ENCODE measurements around the gene NFAT5. TPM values are rescaled to one million over a fixed set of nuclear protein-coding genes. Genes with fewer than 3 reads are reported as not detected.
"Not testable (repeated sequence)": the region's sequence is repeated elsewhere in the genome, so short reads cannot be mapped to it uniquely, and the experiment has no call there.

Gene NFAT5
- total RNA-seq, 1 experiment from 2014 or later, result 5.1 TPM

DNA sequence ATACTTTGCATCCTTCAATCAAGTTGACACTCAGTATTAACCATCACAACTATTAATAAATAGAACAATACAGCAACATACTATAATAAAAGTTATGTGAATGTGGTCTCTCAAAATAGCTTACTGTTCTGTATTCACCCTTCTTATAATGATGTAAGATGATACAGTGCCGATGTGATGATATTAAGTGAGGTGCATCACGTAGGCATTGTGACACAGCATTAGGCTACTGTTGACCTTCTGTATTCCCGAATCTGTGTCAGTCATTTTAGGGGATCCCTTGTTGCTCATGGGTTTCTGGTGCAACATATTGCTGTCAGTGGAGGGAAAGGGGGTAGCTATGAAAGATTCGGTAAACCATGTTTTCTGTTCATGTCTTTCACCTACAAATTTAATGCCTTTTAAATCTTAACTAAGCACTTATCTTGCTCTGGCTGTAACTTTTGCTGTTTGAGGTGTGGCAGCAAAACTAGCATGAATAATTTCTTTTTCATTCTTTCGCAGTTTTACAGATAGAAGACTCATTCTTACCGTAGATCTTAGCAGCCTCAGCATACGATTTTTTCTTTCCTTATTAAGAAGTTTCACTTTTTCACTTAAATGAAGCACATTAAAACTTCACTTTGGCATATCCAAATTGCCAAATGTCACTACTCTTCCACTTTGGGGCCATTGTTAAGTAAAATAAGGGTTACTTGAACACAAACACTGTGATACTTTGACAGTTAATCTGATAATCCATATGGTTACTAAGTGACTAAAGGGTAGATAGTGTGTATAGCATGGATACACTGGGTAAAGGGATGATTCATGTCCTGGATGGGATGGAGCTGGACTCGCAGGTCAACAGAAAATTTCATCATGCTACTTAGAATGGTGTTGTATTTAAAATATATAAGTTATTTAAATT lies 29.6 kb downstream of the NFAT5 start:
- DNase-seq (ENCODE audit: low spot score), result no peak

DNA sequence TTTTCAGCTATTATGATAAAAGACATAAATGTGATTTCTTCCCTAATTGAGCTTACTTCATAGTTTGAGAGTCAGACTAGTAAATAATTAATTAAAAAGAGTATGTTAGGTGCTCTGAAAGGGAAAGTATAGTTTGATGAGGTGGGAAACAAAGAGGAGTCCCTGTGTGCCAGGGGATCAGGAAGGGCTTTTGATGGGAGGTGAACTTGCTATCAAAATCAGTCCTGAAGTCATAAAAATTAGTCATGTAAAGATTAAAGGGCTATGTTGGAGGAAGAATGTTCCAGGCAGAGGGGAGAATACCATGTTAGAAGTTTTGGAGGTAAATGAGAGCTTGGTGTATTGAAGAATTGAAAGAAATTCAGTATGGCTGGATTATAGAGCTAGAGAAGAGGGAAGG lies 31.0 kb downstream of the NFAT5 start:
- no peak for DNase-seq (ENCODE audit: low spot score)

DNA sequence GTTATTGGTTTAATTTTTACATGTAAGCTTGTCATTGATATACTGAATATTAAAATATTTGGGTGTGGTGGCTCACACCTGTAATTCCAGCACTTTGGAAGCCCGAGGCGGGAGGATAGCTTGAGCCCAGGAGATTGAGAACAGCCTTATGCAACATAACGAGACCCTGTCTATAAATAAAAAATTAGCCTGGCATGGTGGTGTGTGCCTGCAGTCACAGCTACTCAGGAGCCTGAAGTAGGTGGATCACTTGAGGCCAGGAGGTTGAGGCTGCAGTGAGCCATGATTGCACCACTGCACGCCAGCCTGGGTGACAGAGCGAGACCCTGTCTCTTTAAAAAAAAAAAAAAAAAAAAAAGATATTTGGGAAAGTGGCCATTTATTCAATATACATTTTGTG lies 32.3 kb downstream of the NFAT5 start:
- DNase-seq (ENCODE audit: low spot score), result no peak

GRCh38 chr16:69599731-69600130 lies 34.0 kb downstream of the NFAT5 start:
- DNase-seq (ENCODE audit: low spot score), result no peak

DNA sequence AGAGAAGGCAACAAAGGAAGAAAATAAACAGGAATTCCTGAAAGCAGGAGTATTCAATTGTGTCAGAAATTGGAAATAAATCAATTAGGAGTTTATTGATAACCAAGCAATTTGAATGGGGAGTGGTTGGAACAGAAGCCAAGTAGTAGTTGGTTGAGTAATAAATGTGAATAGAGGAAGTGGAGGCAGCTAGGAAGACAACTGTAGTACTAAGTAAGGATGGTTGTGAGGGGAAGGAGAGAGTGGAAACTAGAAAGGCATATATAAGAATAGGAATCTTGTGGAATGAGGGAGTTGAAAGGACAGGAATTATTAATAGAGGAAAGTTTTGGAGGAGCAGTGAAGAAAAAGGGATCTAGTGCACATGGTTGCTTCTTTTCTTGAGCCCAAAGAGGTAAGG lies 34.4 kb downstream of the NFAT5 start:
- DNase-seq (ENCODE audit: low spot score), result no peak

GRCh38 chr16:69601250-69601649 lies 35.5 kb downstream of the NFAT5 start:
- no peak for DNase-seq (ENCODE audit: low spot score)

- DNase-seq (ENCODE audit: low spot score), result no peak
Observed at GRCh38 chr16:69606985-69607384, 41.2 kb downstream of the NFAT5 start.

- DNase-seq (ENCODE audit: low spot score), result no peak
Observed at GRCh38 chr16:69607674-69608073, 41.9 kb downstream of the NFAT5 start.

DNA sequence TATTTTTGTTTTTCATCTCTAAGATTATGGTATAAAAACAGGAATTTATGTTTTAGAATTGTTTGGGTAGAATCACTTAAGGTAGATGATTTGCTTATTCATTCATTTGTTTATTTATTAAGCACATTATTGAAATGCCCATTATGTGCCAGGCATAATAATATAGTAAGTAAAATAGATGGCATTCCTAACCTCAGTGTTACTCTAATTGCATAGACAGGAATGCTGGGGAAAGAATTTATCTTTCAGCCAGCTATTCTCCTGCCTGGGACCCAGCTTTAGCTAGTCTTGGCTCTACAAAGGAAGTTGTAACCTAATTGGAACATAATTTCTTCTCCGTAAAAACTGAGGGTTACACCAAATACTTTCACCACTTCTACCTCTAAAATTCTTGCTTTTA lies 44.6 kb downstream of the NFAT5 start:
- DNase-seq (ENCODE audit: low spot score), result no peak

GRCh38 chr16:69611103-69611640 lies 45.4 kb downstream of the NFAT5 start:
- DNase-seq (ENCODE audit: low spot score), result no peak

DNA sequence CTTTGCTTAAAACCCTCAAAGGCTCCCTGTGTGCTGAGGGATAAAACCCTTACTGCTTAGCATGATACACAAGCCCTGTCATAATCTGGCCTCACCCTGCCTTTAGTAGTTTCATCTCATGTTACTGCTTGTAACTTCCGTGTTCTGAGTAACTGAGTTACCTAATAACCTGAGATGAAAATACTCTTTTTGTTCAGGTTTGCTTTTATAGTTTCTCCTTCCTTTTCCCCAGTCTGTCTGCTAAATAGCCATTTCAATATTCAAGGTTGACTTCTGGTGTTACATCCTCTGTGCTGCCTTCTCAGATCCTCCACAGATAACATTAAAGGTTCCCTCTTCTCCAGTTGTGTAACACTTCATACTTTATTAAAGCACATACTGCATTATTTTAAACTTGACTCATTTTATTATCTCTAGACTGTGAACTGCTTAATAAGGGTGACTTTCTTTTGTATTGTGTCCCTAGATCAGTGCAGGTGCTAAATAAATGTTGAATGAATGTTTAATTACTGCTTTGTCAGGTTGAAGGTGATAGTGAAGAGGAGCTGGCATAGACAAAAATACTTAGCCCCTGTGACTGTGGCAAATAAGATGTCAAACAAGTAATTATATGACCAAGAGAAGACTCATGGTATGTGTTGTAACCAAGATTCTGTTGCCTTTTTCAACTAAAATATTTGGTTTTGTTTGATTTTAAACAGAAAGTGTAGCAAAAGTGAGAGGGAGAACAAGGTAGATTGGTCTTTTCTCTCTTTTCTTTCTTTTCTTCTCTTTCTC lies 47.8 kb downstream of the NFAT5 start:
- DNase-seq (ENCODE audit: low spot score), result no peak

GRCh38 chr16:69615528-69615927 lies 49.8 kb downstream of the NFAT5 start:
- no peak for DNase-seq (ENCODE audit: low spot score)

DNA sequence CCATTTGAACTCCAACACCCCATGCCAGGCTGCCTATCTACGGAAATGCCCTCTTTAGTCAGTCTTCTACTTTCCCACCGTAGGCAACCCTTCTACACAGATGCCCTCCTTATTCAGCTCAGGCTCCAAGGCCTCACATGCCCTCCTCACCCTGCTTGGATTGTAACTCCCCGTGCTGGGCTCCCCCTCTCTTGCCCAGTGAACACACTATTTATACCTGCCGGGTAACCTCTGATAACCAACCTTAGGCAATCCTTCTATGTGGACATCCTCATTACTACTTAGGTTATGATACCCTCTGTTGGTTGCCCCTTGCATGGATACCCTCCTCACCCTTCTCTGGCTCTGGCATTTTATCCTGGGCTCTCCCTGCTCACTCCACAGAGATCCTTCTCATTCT lies 50.3 kb downstream of the NFAT5 start:
- no peak for DNase-seq (ENCODE audit: low spot score)

- DNase-seq (ENCODE audit: low spot score), result no peak
Observed at GRCh38 chr16:69618307-69618706, 52.5 kb downstream of the NFAT5 start.

GRCh38 chr16:69618721-69619120 lies 53.0 kb downstream of the NFAT5 start:
- DNase-seq (ENCODE audit: low spot score), result no peak

DNA sequence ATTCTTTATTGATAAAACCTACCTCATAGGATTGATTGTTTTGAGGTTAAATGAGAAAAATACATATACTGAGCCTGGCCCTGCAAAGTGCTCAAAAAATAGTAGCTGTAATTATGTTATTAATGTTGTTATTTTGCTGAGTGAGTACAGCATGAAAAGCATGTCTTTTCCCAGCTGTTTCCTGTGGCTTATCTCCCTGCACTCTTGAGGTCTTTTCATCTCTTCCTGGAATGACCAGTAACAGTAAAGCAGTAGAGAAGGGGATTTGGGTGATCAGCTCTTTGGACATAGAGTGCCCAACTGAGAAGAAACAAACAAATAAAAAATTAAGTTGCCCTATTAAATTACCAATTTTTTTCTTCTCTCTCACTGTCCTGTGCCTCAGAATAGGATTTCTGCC lies 53.7 kb downstream of the NFAT5 start:
- no peak for DNase-seq (ENCODE audit: low spot score)

- no peak for DNase-seq (ENCODE audit: low spot score)
Observed at GRCh38 chr16:69620573-69620972, 54.8 kb downstream of the NFAT5 start.

DNA sequence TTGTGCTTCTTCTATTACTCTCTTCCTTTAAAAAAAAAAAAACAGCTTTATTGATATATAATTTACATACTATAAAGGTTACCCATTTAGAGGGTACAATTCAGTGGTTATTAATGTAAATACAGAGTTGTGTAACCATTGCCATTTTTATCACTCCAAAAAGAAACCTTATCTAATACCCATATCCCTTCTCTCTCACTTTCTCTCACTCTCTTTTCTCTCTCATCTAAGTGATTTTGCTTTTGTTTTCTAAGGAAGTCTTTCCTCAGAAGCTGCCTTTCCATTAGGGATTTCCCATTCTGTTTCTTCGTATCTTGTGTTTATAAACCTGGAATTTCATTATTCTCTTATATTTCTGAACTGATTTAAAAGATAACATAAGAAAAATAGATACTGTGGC lies 55.5 kb downstream of the NFAT5 start:
- no peak for DNase-seq (ENCODE audit: low spot score)

DNA sequence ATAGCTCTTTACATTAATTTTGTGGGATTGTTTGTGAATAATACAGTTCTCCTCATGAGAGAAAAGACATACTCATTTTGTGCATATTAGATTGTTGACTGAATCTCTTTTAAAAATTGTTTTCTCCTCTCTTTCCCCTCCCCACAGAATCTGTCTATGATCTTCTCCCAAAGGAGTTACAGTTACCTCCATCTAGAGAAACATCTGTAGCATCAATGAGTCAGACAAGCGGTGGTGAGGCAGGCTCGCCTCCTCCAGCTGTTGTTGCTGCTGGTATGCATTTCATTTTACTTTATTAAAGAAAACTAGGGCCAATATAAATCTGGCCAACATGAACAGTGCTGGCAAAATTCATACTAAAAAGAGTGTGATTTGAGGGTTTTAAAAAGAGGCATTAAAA lies 60.5 kb downstream of the NFAT5 start:
- no peak for DNase-seq (ENCODE audit: low spot score)

GRCh38 chr16:69632828-69633227 lies 67.1 kb downstream of the NFAT5 start:
- no peak for DNase-seq (ENCODE audit: low spot score)

- DNase-seq (ENCODE audit: low spot score), result no peak
Observed at GRCh38 chr16:69633375-69633774, 67.6 kb downstream of the NFAT5 start.

- not testable (repeated sequence) for DNase-seq (ENCODE audit: low spot score)
Observed at GRCh38 chr16:69636563-69637146, 70.9 kb downstream of the NFAT5 start.

Data from H4 (cell line).